K562 (cell line): Measurements from ENCODE around the gene PVALEF. TPM values are rescaled to one million over a fixed set of nuclear protein-coding genes. Genes with fewer than 3 reads are reported as not detected.
A peak's percentile ranks its signal among the peaks of the same experiment; 100 is the strongest.

Experiments used
- ATAC-seq: fragments of 200-7000 bp; cut with Tn5 transposase; 3 replicates; pipeline ENCODE4 v1.9.1; 2020; ENCODE audit warnings: moderate library complexity
- BruUV-seq: library from RNA; stranded (reverse); fragments of 400-500 nt; replicated peaks from 2 replicates; lab custom pipeline; 2021; lab: Mats Ljungman, UMichigan
- CTCF ChIA-PET: fragments of 300-600 bp; formaldehyde crosslinking; extraction: SDS; loops from one replicate; lab custom pipeline; 2021; ENCODE audit warnings: low intra/inter-chr PET ratio; lab: Yijun Ruan, JAX
- POLR2A ChIA-PET: fragments of 300-600, 350-650 bp; sonication (Branson Sonifier 250); formaldehyde crosslinking; extraction: SDS; loops from one replicate; lab custom pipeline; 2021; ENCODE audit warnings: antibody characterized with exemption, inconsistent platforms; lab: Yijun Ruan, JAX
- DNase-seq, 4 experiments: peaks; one replicate each; pipeline versions ENCODE4 v3.0.0 to v3.0.0-alpha.2; 2011 to 2018; ENCODE audit warnings: low spot score in 3 of 4, mixed read lengths in 3 of 4; ENCODE audit errors: extremely low read depth in 1 of 4
- FAIRE-seq: peaks from 2 replicates; lab custom pipeline; 2011; peaks lifted over from hg19 to GRCh38; lab: Jason Lieb, UNC
- H2AFZ ChIP-seq: 2 replicates; pipeline ENCODE4 v1.6.0; 2011; ENCODE audit warnings: low read depth, low read length, control low read depth, inconsistent platforms
- H3K27ac ChIP-seq: fragments of 200-600 bp; 3 replicates; pipeline ENCODE4 v1.8.0; 2011; ENCODE audit warnings: low read depth, mild to moderate bottlenecking, control low read depth, inconsistent platforms, low read length, moderate library complexity, mixed read lengths; ENCODE audit errors: extremely low read depth
- H3K27me3 ChIP-seq, 2 experiments: fragments of 300-600 bp in 1 of 2; 2 replicates in 1 of 2; 3 replicates in 1 of 2; pipeline versions ENCODE4 v1.6.0 to v1.8.0; 2011; ENCODE audit warnings: inconsistent platforms in 2 of 2, low read length in 2 of 2, mild to moderate bottlenecking in 1 of 2, mixed read lengths in 1 of 2, moderate library complexity in 1 of 2; ENCODE audit not compliant: control insufficient read depth in 2 of 2, insufficient read depth in 2 of 2
- H3K36me3 ChIP-seq: fragments of 300-600 bp; 3 replicates; pipeline ENCODE4 v1.8.0; 2011; ENCODE audit warnings: mild to moderate bottlenecking, low read length, inconsistent platforms; ENCODE audit not compliant: control insufficient read depth, insufficient read depth
- H3K4me1 ChIP-seq, 2 experiments: fragments of 200-600 bp in 1 of 2; replicated peaks in 1 of 2; 2 replicates in 1 of 2; 3 replicates in 1 of 2; pipeline versions ENCODE4 v1.5.1 to v1.8.0; 2011; ENCODE audit warnings: inconsistent platforms in 2 of 2, low read length in 2 of 2, mild to moderate bottlenecking in 1 of 2, mixed read lengths in 1 of 2, moderate library complexity in 1 of 2; ENCODE audit not compliant: control insufficient read depth in 2 of 2, insufficient read depth in 2 of 2
- H3K4me2 ChIP-seq: 2 replicates; pipeline ENCODE4 v1.6.1; 2011; ENCODE audit warnings: low read length, control low read depth, inconsistent platforms, mixed read lengths; ENCODE audit not compliant: insufficient read depth
- H3K4me3 ChIP-seq: fragments of 200-600 bp; sonication (generic), shearing (Covaris generic); 2 replicates; pipeline ENCODE4 v1.5.1; 2016; ENCODE audit warnings: control low read depth, inconsistent platforms
- H3K79me2 ChIP-seq: fragments of 200-600 bp; 3 replicates; pipeline ENCODE4 v1.8.0; 2011; ENCODE audit warnings: low read length, inconsistent platforms; ENCODE audit not compliant: control insufficient read depth, insufficient read depth
- H3K9ac ChIP-seq, 2 experiments: 2 replicates each; pipeline versions ENCODE4 v1.6.0 to v1.6.1; 2011; ENCODE audit warnings: low read depth in 2 of 2, low read length in 2 of 2, control low read depth in 1 of 2, inconsistent platforms in 1 of 2, mild to moderate bottlenecking in 1 of 2, mixed read lengths in 1 of 2; ENCODE audit not compliant: insufficient read depth in 1 of 2
- H3K9me1 ChIP-seq: one replicate; pipeline ENCODE4 v1.6.0; 2011; ENCODE audit warnings: inconsistent platforms, mild to moderate bottlenecking, low read length, moderate library complexity; ENCODE audit not compliant: control insufficient read depth, insufficient read depth
- H3K9me3 ChIP-seq: replicated peaks from 2 replicates; pipeline ENCODE4 v1.5.1; 2011; ENCODE audit warnings: low read depth, low read length, inconsistent platforms; ENCODE audit not compliant: control insufficient read depth, insufficient read depth
- H4K20me1 ChIP-seq: replicated peaks from 2 replicates; pipeline ENCODE4 v1.6.1; 2011; ENCODE audit warnings: low read length, inconsistent platforms, mixed read lengths; ENCODE audit not compliant: control insufficient read depth, insufficient read depth
- GTF2A2 ChIP-seq: IDR thresholded peaks from 2 replicates; pipeline ENCODE4 v1.6.1; 2016; ENCODE audit warnings: mild to moderate bottlenecking, missing genetic modification characterization, missing compliant biosample characterization
- MCM5 ChIP-seq: fragments of 450-650 bp; IDR thresholded peaks from 2 replicates; pipeline ENCODE4 v1.6.1; 2016; ENCODE audit warnings: low read depth
- MGA ChIP-seq: fragments of 450-650 bp; IDR thresholded peaks from 2 replicates; pipeline ENCODE4 v1.6.1; 2016; ENCODE audit warnings: mild to moderate bottlenecking, moderate library complexity
- MTA1 ChIP-seq: fragments of 450-650 bp; IDR thresholded peaks from 2 replicates; pipeline ENCODE4 v1.6.1; 2017; ENCODE audit warnings: borderline replicate concordance
- OTX1 ChIP-seq: fragments of 450-650 bp; formaldehyde crosslinking; IDR thresholded peaks from 2 replicates; pipeline ENCODE4 v1.4.0; 2022; ENCODE audit warnings: mild to moderate bottlenecking
- PYGO2 ChIP-seq: fragments of 450-650 bp; IDR thresholded peaks from 2 replicates; pipeline ENCODE4 v1.6.1; 2016; ENCODE audit warnings: mild to moderate bottlenecking, missing genetic modification characterization, moderate library complexity, missing compliant biosample characterization
- ZBTB43 ChIP-seq: sonication (generic); formaldehyde crosslinking; IDR thresholded peaks from 2 replicates; pipeline ENCODE4 v1.8.0; 2023; ENCODE audit warnings: mild to moderate bottlenecking, missing genetic modification reagents
- ZNF175 ChIP-seq: fragments of 200-800 bp; sonication (Bioruptor generic); IDR thresholded peaks from 2 replicates; pipeline ENCODE4 v1.6.1; 2016; ENCODE audit warnings: low read depth, mild to moderate bottlenecking, missing genetic modification characterization, missing compliant biosample characterization
- ZNF76 ChIP-seq: fragments of 250-450 bp; sonication (Bioruptor Pico); IDR thresholded peaks from 2 replicates; pipeline ENCODE4 v1.4.0; 2020; ENCODE audit warnings: mild to moderate bottlenecking, moderate library complexity, borderline replicate concordance
- WGBS: fragments of 100-300 bp; shearing (Covaris generic); methylation state at CpG from one replicate; pipeline ENCODE4 v1.1.6; 2016; ENCODE audit warnings: low coverage, mixed read lengths; ENCODE audit not compliant: insufficient coverage; ENCODE audit errors: missing lambda C conversion rate; 5-methylcytosine and 5-hydroxymethylcytosine counted together
- in situ Hi-C: fragments of 300-500 bp; cut with MboI; formaldehyde crosslinking; loops from 4 replicates; pipeline ENCODE4 v1.15.0; 2018; ENCODE audit warnings: inconsistent platforms, mixed read lengths
- intact Hi-C: fragments of 100-400 bp; cut with micrococcal nuclease; formaldehyde crosslinking; loops from 2 replicates; pipeline ENCODE4 v1.14.2; 2022
- polyA plus RNA-seq, 8 experiments: library from polyadenylated mRNA; depleted of rRNA in 4 of 8; stranded (reverse) in 5 of 8; unstranded in 3 of 8; fragments of >200 nt; fragmentation: Nextera tagmentation in 2 of 8; fragmentation: Illumina TruSeq in 1 of 8; extraction: Ambion mirVana in 2 of 8; extraction: Trizol in 1 of 8; gene quantifications; 2 replicates each; pipeline versions ENCODE4 v1.2.1 to v1.2.3, GENCODE V29; 2011 to 2014; ENCODE audit warnings: inconsistent platforms in 1 of 8, missing spikeins in 1 of 8
- total RNA-seq, 7 experiments: library from RNA; depleted of rRNA in 6 of 7; stranded (reverse); fragments of >200 nt in 6 of 7; fragmentation: Illumina TruSeq in 2 of 7; extraction: Trizol in 2 of 7; gene quantifications; 2 replicates each; pipeline versions ENCODE4 v1.2.1 to v1.2.3, GENCODE V29; 2011 to 2021; ENCODE audit warnings: low replicate concordance in 1 of 7

The PVALEF gene
- total and polyA plus RNA-seq, 9 of the 15 experiments (the other 6 are each of a cell fraction or from before 2014, with no cell fraction given), result not detected

- DNase-seq (peak in 1 of 4 experiments; percentile 17), FAIRE-seq (no peak), ATAC-seq (no peak)
- H2AFZ ChIP-seq, result no peak overlapping the region
- H3K9ac ChIP-seq, result peak overlapping the region in 1 of 2 experiments; percentile 45; a peak in 1 of 4 replicates
- no peaks in the 10 kb centered on the region; the same call in 2 of the 3 replicates for H3K79me2 ChIP-seq
- peaks cover 9% of the 10 kb centered on the region for H3K9me1 ChIP-seq
- peaks cover 31% of the 10 kb centered on the region for H4K20me1 ChIP-seq
- H3K4me1 ChIP-seq, result peaks cover 25 to 66% of the 10 kb centered on the region in 2 experiments
- no peak overlapping the region for H3K4me3 ChIP-seq
- no TSS peak for BruUV-seq
- H3K27ac ChIP-seq, result no peak overlapping the region
- WGBS, result 91% methylated on average over 15 of the region's 31 CpGs
- H3K27me3 ChIP-seq, result no peaks in the 10 kb centered on the region
- no peak overlapping the region for H3K4me2 ChIP-seq
- no peaks in the 10 kb centered on the region for H3K9me3 ChIP-seq
- ChIA-PET CTCF (interaction anchor here (0.6 to 1.6 kb wide), 4 partner anchors 88 to 198 kb away, joined by 3 to 8 read pairs (median 3); no protein-coding TSS in a partner anchor), POLR2A (interaction anchor here (0.6 kb wide), 1 partner anchor 10 kb away, joined by 3 read pairs; no protein-coding TSS in a partner anchor)
- in situ Hi-C loops (loop anchor here (25.0 kb wide), 1 partner anchor 94 kb away; no protein-coding TSS in a partner anchor), intact Hi-C loops (loop anchor here (10.0 kb wide), 1 partner anchor 216 kb away; no protein-coding TSS in a partner anchor)
- H3K36me3 ChIP-seq, result peaks cover 29% of the 10 kb centered on the region; the same call in 2 of the 3 replicates
- TF ChIP-seq PYGO2 (tag) (no peak), GTF2A2 (no peak), ZBTB43 (0 out of 2 replicates have a peak, but pooled peaks have one; percentile 29), MTA1 (no peak), OTX1 (CRISPR knock-in tag) (no peak), ZNF76 (CRISPR knock-in tag) (no peak), MCM5 (no peak), ZNF175 (CRISPR knock-in tag) (no peak), MGA (no peak)
Measured at GRCh38 chr17:81231121-81231645, 65.9 kb downstream of the PVALEF start.
